Gastroesophageal sphincter (tissue), 3 donors: ENCODE results near the gene SRRM1.

Experiments used
- CTCF ChIP-seq, 4 experiments: fragments of 200-600 bp in 2 of 4; fragments of 450-650 bp in 2 of 4; sonication (generic) in 1 of 4; IDR thresholded peaks; one replicate each; pipeline ENCODE4 v1.5.1; 2017 to 2019; ENCODE audit warnings: antibody characterized with exemption in 4 of 4, mild to moderate bottlenecking in 2 of 4, moderate library complexity in 2 of 4
- EP300 ChIP-seq: sonication (generic); formaldehyde crosslinking; IDR thresholded peaks from one replicate; pipeline ENCODE4 v1.6.1; 2017; ENCODE audit warnings: antibody characterized with exemption, mild to moderate bottlenecking
- POLR2A ChIP-seq, 2 donors: fragments of 450-650 bp; IDR thresholded peaks; one replicate each; pipeline ENCODE4 v1.6.1; 2017; ENCODE audit warnings: antibody characterized with exemption in 2 of 2, mild to moderate bottlenecking in 2 of 2, moderate library complexity in 1 of 2
- POLR2AphosphoS5 ChIP-seq: sonication (generic); formaldehyde crosslinking; IDR thresholded peaks from one replicate; pipeline ENCODE4 v1.6.1; 2017; ENCODE audit warnings: antibody characterized with exemption

- no peak for TF ChIP-seq CTCF (IDR thresholded peaks at IDR 0.05)
- TF ChIP-seq EP300 = no peak
- no peak for TF ChIP-seq POLR2AphosphoS5
- no peak for TF ChIP-seq POLR2A (IDR thresholded peaks at IDR 0.05)
These were observed 10.3 kb upstream of the SRRM1 start for GRCh38 chr1:24632832-24633175.
